ENCODE measurements around the gene ATP6V0A1.
"Not testable (repeated sequence)": the region's sequence is repeated elsewhere in the genome, so short reads cannot be mapped to it uniquely, and the experiment has no call there.

GRCh38 chr17:42540558-42540957 lies 81.9 kb downstream of the ATP6V0A1 start:
- TF ChIP-seq CTCF, POLR2A, EP300 (IDR thresholded peaks at IDR 0.05): not testable (repeated sequence)

All from tibial nerve (tissue), 4 donors.